ENCODE results near the gene SPDYE3. TPM values are rescaled to one million over a fixed set of nuclear protein-coding genes. Genes with fewer than 3 reads are reported as not detected.
"Not testable (repeated sequence)": the region's sequence is repeated elsewhere in the genome, so short reads cannot be mapped to it uniquely, and the experiment has no call there.

Gene SPDYE3
- total RNA-seq, 4 donors from 2014 or later, result not detected

- Histone ChIP-seq H3K4me3 (no peak overlapping the region), H3K36me3 (no peaks in the 10 kb centered on the region), H3K4me1 (no peaks in the 10 kb centered on the region), H3K9me3 (no peaks in the 10 kb centered on the region), H3K27ac (no peak overlapping the region), H3K27me3 (no peaks in the 10 kb centered on the region)
- intact Hi-C loops (cut with DNase I; ENCODE audit: low total_unique reads), result no loop called here
- no peak for DNase-seq
- TF ChIP-seq POLR2A (IDR thresholded peaks at IDR 0.05) (no peak), CTCF (IDR thresholded peaks at IDR 0.05) (no peak)
Measured at GRCh38 chr7:100358857-100359212, 51.3 kb downstream of the SPDYE3 start.

GRCh38 chr7:100360135-100360854, 52.8 kb downstream of the SPDYE3 start:
- intact Hi-C loops (cut with DNase I; ENCODE audit: low total_unique reads), result no loop called here

GRCh38 chr7:100363098-100363497, 55.6 kb downstream of the SPDYE3 start:
- intact Hi-C loops (cut with DNase I; ENCODE audit: low total_unique reads), result no loop called here
- H3K27ac ChIP-seq, result no peak overlapping the region
- no peaks in the 10 kb centered on the region for H3K27me3 ChIP-seq
- peaks cover 0 to 3% of the 10 kb centered on the region in 2 donors for H3K9me3 ChIP-seq
- DNase-seq, result no peak
- no peak overlapping the region for H3K4me3 ChIP-seq
- no peaks in the 10 kb centered on the region for H3K4me1 ChIP-seq
- H3K36me3 ChIP-seq, result no peaks in the 10 kb centered on the region
- no peak for TF ChIP-seq CTCF (IDR thresholded peaks at IDR 0.05)
- no peak for TF ChIP-seq POLR2A (IDR thresholded peaks at IDR 0.05)

More at GRCh38 chr7:100360135-100360854, 52.8 kb downstream of the SPDYE3 start:
- Histone ChIP-seq H3K9me3 (no peaks in the 10 kb centered on the region), H3K4me1 (no peaks in the 10 kb centered on the region), H3K27ac (no peak overlapping the region), H3K4me3 (no peak overlapping the region), H3K36me3 (no peaks in the 10 kb centered on the region), H3K27me3 (no peaks in the 10 kb centered on the region)
- DNase-seq, result no peak
- no peak for TF ChIP-seq POLR2A (IDR thresholded peaks at IDR 0.05)

- H3K4me3 ChIP-seq; H3K9me3 ChIP-seq; H3K27me3 ChIP-seq; H3K27ac ChIP-seq; H3K4me1 ChIP-seq; DNase-seq; H3K36me3 ChIP-seq; intact Hi-C loops (cut with DNase I; ENCODE audit: low total_unique reads): not testable (repeated sequence)
Measured at GRCh38 chr7:100363797-100364196, 56.3 kb downstream of the SPDYE3 start.

- H3K4me1 ChIP-seq, result no peaks in the 10 kb centered on the region
- H3K9me3 ChIP-seq, result peaks cover 0 to 3% of the 10 kb centered on the region in 2 donors
- DNase-seq, result no peak
- no peaks in the 10 kb centered on the region for H3K36me3 ChIP-seq
- intact Hi-C loops (cut with DNase I; ENCODE audit: low total_unique reads), result no loop called here
- no peak overlapping the region for H3K4me3 ChIP-seq
- no peaks in the 10 kb centered on the region for H3K27me3 ChIP-seq
- H3K27ac ChIP-seq, result no peak overlapping the region
- TF ChIP-seq CTCF (IDR thresholded peaks at IDR 0.05) (no peak), POLR2A (IDR thresholded peaks at IDR 0.05) (no peak)
Measured at GRCh38 chr7:100364480-100364879, 57.0 kb downstream of the SPDYE3 start.

GRCh38 chr7:100365998-100366367, 58.5 kb downstream of the SPDYE3 start:
- H3K36me3 ChIP-seq; H3K4me3 ChIP-seq; H3K27ac ChIP-seq; H3K27me3 ChIP-seq; DNase-seq; H3K9me3 ChIP-seq; intact Hi-C loops (cut with DNase I; ENCODE audit: low total_unique reads); H3K4me1 ChIP-seq: not testable (repeated sequence)
